ENCODE data around the gene SNTN.
"Not testable (repeated sequence)": the region's sequence is repeated elsewhere in the genome, so short reads cannot be mapped to it uniquely, and the experiment has no call there.

SNTN gene
- 0 reads per million in 2 donors for total RNA-seq

- no peak for DNase-seq
These were observed at the start of gene SNTN for GRCh38 chr3:63652066-63652725. Gene SNTN (plus strand): TSS chr3:63652675. CDS start chr3:63652688, 13 bp downstream.

- no peak for DNase-seq
These were observed 44.8 kb upstream of the SNTN start for GRCh38 chr3:63607716-63608115.

DNA sequence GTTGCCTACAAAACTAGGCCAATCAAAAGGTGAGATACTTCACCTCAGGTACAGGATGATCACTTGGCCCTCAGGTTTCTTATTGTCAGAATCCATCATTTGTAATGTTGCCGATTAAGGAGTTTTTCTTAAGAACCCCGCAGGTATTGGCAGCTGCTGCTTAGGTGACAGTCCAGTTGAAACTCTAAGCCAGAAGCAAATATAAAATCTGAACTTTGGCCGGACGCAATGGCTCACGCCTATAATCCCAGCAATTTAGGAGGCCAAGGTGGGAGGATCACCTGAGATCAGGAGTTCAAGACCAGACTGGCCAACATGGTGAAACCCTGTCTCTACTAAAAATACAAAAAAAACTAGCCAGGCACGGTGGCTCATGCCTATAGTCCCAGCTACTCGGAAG, 43.1 kb upstream of the SNTN start:
- no peak for DNase-seq

- DNase-seq, result no peak
These were observed 42.6 kb upstream of the SNTN start for GRCh38 chr3:63609834-63610233.

GRCh38 chr3:63611382-63611781, 41.1 kb upstream of the SNTN start:
- no peak for DNase-seq

DNA sequence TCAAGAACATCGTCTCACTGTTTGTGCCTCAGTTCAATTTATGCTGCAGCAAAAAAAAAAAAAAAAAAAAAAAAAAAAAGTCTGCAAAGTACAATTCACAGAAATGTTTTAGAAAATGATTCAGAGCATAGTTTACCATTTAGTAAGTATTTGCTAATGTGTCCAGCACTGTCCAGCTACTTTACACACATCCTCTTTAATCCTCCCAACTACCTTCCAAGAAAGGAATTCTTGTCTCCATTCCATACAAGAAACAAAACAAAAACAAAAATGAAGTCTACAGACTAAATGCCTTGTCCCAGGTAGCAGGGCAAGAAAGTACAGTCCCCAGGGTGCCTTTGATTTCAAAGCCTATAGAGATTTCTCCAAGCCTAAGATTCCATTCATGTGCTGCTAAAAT, 38.9 kb upstream of the SNTN start:
- DNase-seq, result no peak

DNA sequence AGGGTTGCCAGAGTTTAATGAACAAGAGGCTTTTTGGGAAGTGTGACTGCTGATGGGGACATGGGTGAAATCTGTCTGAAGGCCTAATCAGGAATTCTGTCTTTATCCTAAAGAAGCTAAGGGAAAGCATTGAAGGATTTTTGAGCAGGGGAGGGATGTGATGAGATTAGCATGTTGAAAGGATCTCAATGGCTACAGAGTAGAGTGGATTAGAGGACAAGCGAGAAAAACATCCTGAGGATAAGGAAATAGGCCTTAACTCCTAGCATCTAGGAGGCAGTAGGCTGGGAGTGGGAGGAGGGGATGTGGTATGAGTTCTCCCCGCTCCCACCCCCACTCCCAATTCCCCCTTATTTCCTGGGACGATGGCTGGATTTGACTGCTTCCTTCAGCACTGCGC, 35.1 kb upstream of the SNTN start:
- DNase-seq, result no peak

- DNase-seq, result no peak
These were observed 27.4 kb upstream of the SNTN start for GRCh38 chr3:63624941-63625560.

DNA sequence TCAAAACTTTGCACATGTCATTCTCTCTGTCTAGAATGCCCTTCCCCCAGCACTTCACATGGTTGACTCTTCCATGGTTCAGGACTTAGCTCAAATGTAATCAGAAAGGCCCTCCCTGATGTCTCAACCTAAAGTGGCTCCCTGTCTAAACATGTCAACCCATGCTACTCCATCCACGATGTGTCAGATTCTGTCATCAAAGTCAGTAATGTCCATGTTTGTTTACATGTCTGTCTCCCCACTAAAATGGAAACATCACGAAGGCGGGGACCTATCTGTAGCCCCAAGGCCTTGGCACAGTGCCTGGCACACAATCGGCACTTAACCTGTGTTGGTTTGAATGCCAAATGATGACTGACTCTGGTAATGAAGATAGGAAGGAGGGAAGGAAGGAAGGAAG, 20.8 kb upstream of the SNTN start:
- DNase-seq, result no peak

- DNase-seq, result no peak
These were observed 17.3 kb upstream of the SNTN start for GRCh38 chr3:63635186-63635585.

- DNase-seq, result no peak
These were observed 12.7 kb upstream of the SNTN start for GRCh38 chr3:63639806-63640205.

DNA sequence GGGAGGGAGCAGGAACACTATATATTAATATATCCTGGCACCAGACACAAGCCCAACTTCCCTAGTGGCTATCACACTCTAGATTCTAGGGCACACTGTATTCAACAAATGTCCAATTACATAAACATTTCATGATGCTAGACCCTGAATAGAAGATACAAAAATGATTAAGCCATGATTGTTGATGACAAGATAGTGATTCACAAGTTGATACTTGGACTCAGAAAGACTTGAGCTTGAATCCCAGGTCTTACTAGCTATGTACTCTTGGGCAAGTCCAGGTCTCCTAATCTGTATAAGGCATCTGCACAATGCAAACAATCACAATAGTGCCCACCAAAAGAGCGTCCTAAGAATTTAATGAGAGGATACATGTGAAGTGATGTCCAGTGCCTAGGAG, 10.0 kb upstream of the SNTN start:
- no peak for DNase-seq

GRCh38 chr3:63644212-63644797, 8.2 kb upstream of the SNTN start:
- DNase-seq, result no peak

DNA sequence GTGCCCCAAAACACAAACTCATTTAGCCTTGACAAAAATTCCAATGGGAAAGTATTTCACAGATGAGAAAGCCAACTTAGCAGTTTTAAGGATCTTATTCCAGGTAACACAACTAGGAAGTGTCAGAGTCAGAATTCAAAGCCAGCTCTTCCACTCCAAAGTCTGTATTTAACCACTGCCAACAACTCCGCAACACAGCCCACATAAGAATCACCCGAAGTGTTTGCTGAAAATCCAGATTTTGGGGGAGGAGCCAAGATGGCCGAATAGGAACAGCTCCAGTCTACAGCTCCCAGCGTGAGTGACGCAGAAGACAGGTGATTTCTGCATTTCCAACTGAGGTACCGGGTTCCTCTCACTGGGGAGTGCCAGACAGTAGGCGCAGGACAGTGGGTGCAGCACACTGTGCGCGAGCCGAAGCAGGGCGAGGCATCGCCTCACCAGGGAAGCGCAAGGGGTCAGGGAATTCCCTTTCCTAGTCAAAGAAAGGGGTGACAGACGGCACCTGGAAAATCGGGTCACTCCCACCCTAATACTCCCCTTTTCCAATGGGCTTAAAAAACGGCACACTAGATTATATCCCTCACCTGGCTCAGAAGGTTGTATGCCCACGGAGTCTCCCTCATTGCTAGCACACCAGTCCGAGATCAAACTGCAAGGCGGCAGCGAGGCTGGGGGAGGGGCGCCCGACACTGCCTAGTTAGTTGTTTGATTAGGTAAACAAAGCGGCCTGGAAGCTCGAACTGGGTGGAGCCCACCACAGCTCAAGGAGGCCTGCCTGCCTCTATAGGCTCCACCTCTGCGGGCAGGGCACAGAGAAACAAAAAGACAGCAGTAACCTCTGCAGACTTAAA, 7.3 kb upstream of the SNTN start:
- not testable (repeated sequence) for DNase-seq

DNA sequence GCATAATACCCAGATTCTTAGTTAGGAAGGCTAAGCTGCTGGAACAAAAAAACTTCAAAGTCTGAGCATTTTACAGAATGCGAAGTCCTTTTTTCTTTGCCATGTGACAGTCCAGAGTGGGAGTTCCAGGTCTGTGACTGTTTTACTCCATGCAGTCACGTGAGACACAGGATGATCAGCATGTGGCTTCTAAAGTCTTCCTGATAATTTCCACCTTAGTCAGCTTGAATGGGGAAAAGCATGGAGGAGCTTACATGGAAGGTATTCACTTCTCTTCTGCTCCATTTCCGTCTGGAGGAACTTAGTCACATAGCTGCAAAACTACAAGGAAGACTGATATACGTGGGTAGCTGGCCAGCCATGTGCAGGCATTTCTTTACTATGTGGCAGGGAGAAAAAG, 1.7 kb downstream of the SNTN start:
- no peak for DNase-seq

DNA sequence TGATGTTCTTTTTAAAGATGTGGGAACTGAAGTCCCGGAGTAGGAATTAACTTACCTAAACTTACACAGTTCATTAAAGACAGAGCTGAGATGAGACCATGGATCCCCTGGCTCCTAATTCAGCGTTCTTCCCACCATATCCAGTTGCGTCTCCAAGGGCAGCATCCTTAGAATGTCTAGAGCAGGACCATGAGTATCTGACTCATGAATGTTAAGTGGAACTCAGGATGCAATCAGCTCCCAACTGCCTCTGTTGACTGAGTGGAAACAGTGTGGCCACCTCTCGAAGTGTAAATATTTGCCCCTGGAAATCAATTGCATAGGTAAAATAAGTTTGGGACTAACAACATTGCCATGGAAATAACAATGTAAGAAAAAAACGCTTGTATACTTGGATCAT, 2.5 kb downstream of the SNTN start:
- DNase-seq, result no peak

DNA sequence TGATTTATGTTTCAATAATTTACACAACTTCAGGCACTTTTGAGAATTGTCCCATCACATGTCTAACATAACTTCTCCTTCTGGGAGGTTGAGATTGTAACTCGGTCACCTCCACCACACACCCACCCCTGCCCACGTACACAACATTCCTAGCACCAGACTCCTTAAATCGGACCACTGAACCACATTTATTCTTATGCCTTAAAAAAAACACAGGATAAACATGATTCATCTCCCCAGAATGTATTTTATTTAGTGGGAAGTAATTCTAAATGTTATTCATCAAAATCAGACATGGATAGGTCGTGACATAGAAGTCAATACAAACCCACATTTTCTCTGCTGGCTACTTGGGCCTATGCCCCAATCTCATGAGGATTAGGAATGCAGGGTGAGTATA, 3.0 kb downstream of the SNTN start:
- DNase-seq, result no peak

GRCh38 chr3:63656786-63657185, 4.3 kb downstream of the SNTN start:
- no peak for DNase-seq

- DNase-seq, result no peak
These were observed 8.8 kb downstream of the SNTN start for GRCh38 chr3:63661242-63661641.

- DNase-seq, result no peak
These were observed 9.5 kb downstream of the SNTN start for GRCh38 chr3:63662011-63662410.

DNA sequence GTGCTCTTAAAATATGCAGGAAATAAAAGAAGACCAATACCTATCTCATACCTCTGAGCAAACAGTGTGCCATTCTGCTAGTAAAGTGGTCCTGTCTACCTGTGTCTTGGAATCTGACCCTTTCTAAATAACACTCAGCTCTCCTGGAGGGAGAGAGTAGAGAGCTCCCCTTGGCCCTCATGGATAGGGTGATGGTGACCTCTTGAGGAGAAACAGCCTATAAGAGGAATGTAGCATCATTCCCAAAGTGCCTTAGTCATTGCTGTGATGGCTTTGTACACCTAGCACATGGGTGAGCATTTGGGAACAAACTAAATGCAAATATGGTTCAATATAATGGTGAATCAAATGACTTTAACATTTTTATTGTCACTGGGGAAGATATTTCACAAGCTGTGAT, 10.0 kb downstream of the SNTN start:
- no peak for DNase-seq

GRCh38 chr3:63670544-63670943, 18.1 kb downstream of the SNTN start:
- no peak for DNase-seq

DNA sequence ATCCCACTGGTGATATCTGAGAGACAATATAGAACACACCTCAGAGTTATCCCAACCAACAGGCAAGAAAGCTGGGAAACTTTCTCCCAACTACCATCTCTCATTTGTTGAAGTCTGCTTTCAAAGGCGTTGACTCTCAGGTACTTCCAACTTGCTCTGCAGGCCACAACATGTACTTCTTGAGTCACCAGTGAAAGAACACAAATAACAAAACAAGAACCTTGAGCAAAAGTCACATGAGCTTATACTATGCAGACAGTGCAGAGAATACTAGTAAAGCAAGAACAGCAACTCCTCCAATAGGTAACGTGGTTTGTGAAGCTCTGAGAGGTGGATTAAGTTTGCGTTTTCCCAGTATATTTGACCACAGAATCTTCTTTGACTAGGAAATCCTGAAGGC, 20.6 kb downstream of the SNTN start:
- no peak for DNase-seq

DNA sequence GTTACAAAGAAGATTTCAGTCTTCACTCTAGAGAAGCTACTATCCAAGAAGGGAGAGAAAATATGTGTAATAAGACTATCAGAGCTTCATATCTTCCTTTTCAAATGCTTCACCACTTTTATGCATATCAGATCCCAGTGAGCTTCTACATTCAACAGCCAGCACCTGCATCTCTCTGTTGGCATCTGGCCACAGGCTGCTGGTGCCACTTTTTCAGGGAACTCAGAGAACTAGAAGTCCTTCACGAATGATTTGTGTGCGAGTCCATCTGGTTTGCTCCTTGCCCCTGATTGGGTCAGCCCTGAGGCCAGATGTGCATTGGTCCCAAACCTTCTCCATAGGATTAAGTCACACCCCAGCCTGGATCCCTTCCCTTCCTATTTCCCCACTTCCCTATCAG, 22.1 kb downstream of the SNTN start:
- DNase-seq, result no peak
